HG02840 (cell line): ENCODE results near the gene CRB2.

ENCODE experiments used
- ATAC-seq: cut with Tn5 transposase; IDR thresholded peaks from one replicate; pipeline ENCODE4 v1.9.1; 2021; ENCODE audit warnings: mild to moderate bottlenecking, moderate library complexity, moderate number of reproducible peaks; ENCODE audit not compliant: unreplicated experiment, low FRiP score

The CRB2 gene

GRCh38 chr9:123355761-123356431, at the start of gene CRB2:
CRB2 (plus strand) TSS chr9:123356197; CDS start chr9:123356261, 64 bp downstream.
- ATAC-seq = no peak

GRCh38 chr9:123309611-123310010, 46.4 kb upstream of the CRB2 start:
- ATAC-seq = no peak

- ATAC-seq = no peak
Measured at GRCh38 chr9:123310551-123311249, 45.3 kb upstream of the CRB2 start.

GRCh38 chr9:123311250-123311752, 44.7 kb upstream of the CRB2 start:
- no peak for ATAC-seq

- no peak for ATAC-seq
Measured at GRCh38 chr9:123312306-123312877, 43.6 kb upstream of the CRB2 start.

- no peak for ATAC-seq
Measured at GRCh38 chr9:123314617-123315016, 41.4 kb upstream of the CRB2 start.

GRCh38 chr9:123315635-123316034, 40.4 kb upstream of the CRB2 start:
- ATAC-seq = no peak

- ATAC-seq = no peak
Measured at GRCh38 chr9:123316053-123316718, 39.8 kb upstream of the CRB2 start.

- ATAC-seq = peak; percentile 50
Measured at GRCh38 chr9:123318202-123318601, 37.8 kb upstream of the CRB2 start.

GRCh38 chr9:123318961-123319421, 37.0 kb upstream of the CRB2 start:
- ATAC-seq = no peak

- no peak for ATAC-seq
Measured at GRCh38 chr9:123319541-123320339, 36.3 kb upstream of the CRB2 start.

- ATAC-seq = no peak
Measured at GRCh38 chr9:123320814-123321213, 35.2 kb upstream of the CRB2 start.

GRCh38 chr9:123321616-123322272, 34.3 kb upstream of the CRB2 start:
- no peak for ATAC-seq

- no peak for ATAC-seq
Measured at GRCh38 chr9:123322273-123323195, 33.5 kb upstream of the CRB2 start.

GRCh38 chr9:123323196-123324013, 32.6 kb upstream of the CRB2 start:
- ATAC-seq = no peak

GRCh38 chr9:123324767-123325183, 31.2 kb upstream of the CRB2 start:
- ATAC-seq = no peak

- ATAC-seq = no peak
Measured at GRCh38 chr9:123326187-123326586, 29.8 kb upstream of the CRB2 start.

- no peak for ATAC-seq
Measured at GRCh38 chr9:123326662-123327093, 29.3 kb upstream of the CRB2 start.
